ENCODE data around the gene CA4.

The CA4 gene

DNA sequence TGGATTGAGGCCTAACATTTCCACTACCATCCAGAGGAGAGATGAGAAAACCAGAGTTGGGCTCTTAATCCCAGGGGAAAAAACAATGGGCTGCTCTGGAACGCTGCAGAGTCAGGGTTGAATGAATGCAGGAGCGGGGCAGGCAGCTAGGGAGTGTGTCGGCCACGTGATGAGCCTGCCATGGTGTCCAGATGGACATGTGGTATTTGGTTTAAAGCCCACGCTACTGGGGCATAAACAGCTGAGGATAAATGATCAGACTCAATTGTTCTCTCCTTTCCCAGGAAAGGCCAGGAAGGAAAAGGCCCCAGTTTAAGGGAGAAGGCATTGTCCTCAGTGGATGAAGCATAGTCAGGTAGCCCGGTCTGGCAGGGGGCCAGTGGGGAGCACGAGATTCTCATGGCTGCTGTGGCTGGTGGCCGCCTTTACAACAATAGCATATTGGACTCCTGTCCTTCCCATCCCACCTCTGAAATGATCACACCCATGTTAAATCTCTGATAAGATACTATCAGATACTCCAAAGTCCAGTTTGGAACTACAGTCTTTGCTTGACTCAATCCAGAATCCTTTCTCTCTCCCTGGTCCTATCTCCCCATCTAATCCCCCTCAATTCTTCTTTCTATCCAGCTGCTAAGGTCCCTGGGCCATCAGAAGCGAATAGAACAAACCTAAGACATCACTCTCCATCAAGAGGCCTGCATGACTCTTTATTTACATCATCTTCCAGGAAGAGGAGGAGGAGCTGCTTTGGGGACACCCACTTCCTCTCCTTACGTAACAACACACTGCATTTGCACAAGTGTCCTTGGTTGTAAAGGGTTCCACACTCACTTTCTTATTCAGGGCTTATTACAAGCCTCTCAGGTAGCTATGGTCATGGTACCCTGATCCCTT lies 20.4 kb downstream of the CA4 start:
- Histone ChIP-seq H3K27ac (ENCODE audit: extremely low read depth, low read depth, low read length) (peak overlapping the region; percentile 11; the same call in 1 of the 2 replicates), H3K9me3 (ENCODE audit: control insufficient read depth, insufficient read depth, low read depth, low read length) (no peaks in the 10 kb centered on the region), H3K36me3 (ENCODE audit: control insufficient read depth in 2 of 2, insufficient read depth in 1 of 2, low read length in 2 of 2) (no peaks in the 10 kb centered on the region), H3K4me3 (ENCODE audit: low read depth, low read length) (no peak overlapping the region), H3K4me1 (ENCODE audit: control insufficient read depth, insufficient read depth, low read length) (peaks cover 5% of the 10 kb centered on the region; the same call in 1 of the 2 replicates)
- ChIA-PET POLR2A (interaction anchor here (0.7 kb wide), 1 partner anchor 29 kb away, joined by 3 read pairs; no protein-coding TSS in a partner anchor), CTCF (interaction anchor here (2.2 kb wide), 1 partner anchor 27 kb away, joined by 9 read pairs; no protein-coding TSS in a partner anchor)
- 0 out of 2 replicates have a peak, but pooled peaks have one; percentile 13 for TF ChIP-seq ZEB2 (tag by site-specific recombination; IDR thresholded peaks at IDR 0.05)
- no peak for TF ChIP-seq ZNF175 (tag by site-specific recombination; IDR thresholded peaks at IDR 0.05)
- peak; percentile 44; the same call in 1 of the 2 replicates for TF ChIP-seq ZFHX2 (tag by site-specific recombination; conservative IDR thresholded peaks at IDR 0.05)

DNA sequence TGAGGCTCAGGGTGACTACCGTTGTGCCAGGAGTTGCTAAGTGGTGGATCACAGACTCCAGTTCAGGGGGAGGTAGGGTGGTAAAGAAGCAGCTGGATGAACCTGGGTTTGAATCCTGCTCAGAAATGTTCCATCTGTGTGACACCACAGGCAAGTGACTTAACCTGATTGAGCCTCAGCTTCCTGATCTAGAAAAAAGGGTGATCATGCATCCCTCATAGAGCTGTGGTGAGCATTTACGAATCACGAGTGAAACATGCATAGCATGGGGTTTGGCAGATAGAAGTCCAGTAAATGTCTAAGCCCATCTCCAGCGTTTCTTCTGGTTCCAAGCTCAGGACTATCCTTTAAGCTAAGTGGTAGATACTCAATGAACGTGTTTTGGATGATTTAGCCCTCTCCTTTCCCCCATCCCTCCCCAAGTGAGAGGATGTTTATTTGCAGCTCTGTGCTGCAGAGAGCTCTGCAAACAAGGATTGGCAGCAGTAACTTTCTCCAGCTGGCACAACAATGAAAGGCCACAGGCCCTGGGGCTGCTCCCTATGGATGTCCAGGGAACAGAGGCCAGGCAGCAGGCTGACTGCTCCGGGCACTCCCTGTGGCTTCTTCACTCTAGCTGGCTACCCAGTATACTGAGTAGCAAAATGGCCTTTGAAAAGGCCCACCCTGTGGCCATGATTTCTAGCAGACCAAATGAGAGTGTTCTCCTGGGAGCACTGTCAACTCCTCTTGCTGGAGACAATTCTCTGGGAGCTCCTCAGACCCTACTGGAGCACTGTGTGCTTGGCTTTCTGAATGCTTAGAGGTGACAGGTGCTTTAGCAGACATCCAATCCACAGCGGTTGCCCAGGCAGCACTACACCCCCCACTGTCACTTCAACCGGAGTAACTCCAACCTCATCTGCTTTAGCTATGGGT lies 21.3 kb downstream of the CA4 start:
- POLR2A ChIA-PET = interaction anchor here (0.7 kb wide), 1 partner anchor 28 kb away, joined by 3 read pairs; no protein-coding TSS in a partner anchor
- CTCF ChIA-PET = interaction anchor here (2.2 kb wide), 1 partner anchor 28 kb away, joined by 9 read pairs; no protein-coding TSS in a partner anchor
- Histone ChIP-seq H3K4me1 (ENCODE audit: control insufficient read depth, insufficient read depth, low read length) (peaks cover 5% of the 10 kb centered on the region; the same call in 1 of the 2 replicates), H3K36me3 (ENCODE audit: control insufficient read depth in 2 of 2, insufficient read depth in 1 of 2, low read length in 2 of 2) (no peaks in the 10 kb centered on the region), H3K27ac (ENCODE audit: extremely low read depth, low read depth, low read length) (no peak overlapping the region), H3K9me3 (ENCODE audit: control insufficient read depth, insufficient read depth, low read depth, low read length) (no peaks in the 10 kb centered on the region), H3K4me3 (ENCODE audit: low read depth, low read length) (no peak overlapping the region)
- TF ChIP-seq ZFHX2 (tag by site-specific recombination; conservative IDR thresholded peaks at IDR 0.05) (no peak), ZNF155 (tag by site-specific recombination; IDR thresholded peaks at IDR 0.05) (no peak), ZNF596 (tag by site-specific recombination; IDR thresholded peaks at IDR 0.05) (no peak), ZNF777 (tag by site-specific recombination; IDR thresholded peaks at IDR 0.05; ENCODE audit: borderline replicate concordance) (no peak), ZNF629 (tag by site-specific recombination; IDR thresholded peaks at IDR 0.05) (no peak), TRIM28 (IDR thresholded peaks at IDR 0.05; ENCODE audit: borderline replicate concordance, low read length) (no peak), ZBTB17 (tag by site-specific recombination; IDR thresholded peaks at IDR 0.05) (no peak), ZNF350 (tag by site-specific recombination; IDR thresholded peaks at IDR 0.05) (no peak), ZNF335 (tag by site-specific recombination; conservative IDR thresholded peaks at IDR 0.05) (no peak), ZNF354C (tag by site-specific recombination; IDR thresholded peaks at IDR 0.05; ENCODE audit: borderline replicate concordance, low read depth) (no peak), PRDM1 (tag by site-specific recombination; IDR thresholded peaks at IDR 0.05) (no peak; the same call in 1 of the 2 replicates), SCRT1 (tag by site-specific recombination; IDR thresholded peaks at IDR 0.05; ENCODE audit: borderline replicate concordance) (no peak), ZNF433 (tag by site-specific recombination; IDR thresholded peaks at IDR 0.05; ENCODE audit: low read depth) (no peak), ZNF366 (tag by site-specific recombination; conservative IDR thresholded peaks at IDR 0.05) (no peak), REPIN1 (tag by site-specific recombination; IDR thresholded peaks at IDR 0.05; ENCODE audit: low read depth) (no peak), ZNF561 (tag by site-specific recombination; IDR thresholded peaks at IDR 0.05; ENCODE audit: borderline replicate concordance) (no peak)
- TF ChIP-seq, protein P1, sequence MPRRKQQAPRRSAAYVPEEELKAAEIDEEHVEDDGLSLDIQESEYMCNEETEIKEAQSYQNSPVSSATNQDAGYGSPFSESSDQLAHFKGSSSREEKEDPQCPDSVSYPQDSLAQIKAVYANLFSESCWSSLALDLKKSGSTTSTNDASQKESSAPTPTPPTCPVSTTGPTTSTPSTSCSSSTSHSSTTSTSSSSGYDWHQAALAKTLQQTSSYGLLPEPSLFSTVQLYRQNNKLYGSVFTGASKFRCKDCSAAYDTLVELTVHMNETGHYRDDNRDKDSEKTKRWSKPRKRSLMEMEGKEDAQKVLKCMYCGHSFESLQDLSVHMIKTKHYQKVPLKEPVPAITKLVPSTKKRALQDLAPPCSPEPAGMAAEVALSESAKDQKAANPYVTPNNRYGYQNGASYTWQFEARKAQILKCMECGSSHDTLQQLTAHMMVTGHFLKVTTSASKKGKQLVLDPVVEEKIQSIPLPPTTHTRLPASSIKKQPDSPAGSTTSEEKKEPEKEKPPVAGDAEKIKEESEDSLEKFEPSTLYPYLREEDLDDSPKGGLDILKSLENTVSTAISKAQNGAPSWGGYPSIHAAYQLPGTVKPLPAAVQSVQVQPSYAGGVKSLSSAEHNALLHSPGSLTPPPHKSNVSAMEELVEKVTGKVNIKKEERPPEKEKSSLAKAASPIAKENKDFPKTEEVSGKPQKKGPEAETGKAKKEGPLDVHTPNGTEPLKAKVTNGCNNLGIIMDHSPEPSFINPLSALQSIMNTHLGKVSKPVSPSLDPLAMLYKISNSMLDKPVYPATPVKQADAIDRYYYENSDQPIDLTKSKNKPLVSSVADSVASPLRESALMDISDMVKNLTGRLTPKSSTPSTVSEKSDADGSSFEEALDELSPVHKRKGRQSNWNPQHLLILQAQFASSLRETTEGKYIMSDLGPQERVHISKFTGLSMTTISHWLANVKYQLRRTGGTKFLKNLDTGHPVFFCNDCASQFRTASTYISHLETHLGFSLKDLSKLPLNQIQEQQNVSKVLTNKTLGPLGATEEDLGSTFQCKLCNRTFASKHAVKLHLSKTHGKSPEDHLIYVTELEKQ (tag by site-specific recombination; IDR thresholded peaks at IDR 0.05; ENCODE audit: borderline replicate concordance) = no peak
- TF ChIP-seq, protein P2, sequence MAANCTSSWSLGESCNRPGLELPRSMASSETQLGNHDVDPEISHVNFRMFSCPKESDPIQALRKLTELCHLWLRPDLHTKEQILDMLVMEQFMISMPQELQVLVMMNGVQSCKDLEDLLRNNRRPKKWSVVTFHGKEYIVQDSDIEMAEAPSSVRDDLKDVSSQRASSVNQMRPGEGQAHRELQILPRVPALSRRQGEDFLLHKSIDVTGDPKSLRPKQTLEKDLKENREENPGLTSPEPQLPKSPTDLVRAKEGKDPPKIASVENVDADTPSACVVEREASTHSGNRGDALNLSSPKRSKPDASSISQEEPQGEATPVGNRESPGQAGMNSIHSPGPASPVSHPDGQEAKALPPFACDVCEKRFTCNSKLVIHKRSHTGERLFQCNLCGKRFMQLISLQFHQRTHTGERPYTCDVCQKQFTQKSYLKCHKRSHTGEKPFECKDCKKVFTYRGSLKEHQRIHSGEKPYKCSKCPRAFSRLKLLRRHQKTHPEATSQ (tag by site-specific recombination; IDR thresholded peaks at IDR 0.05) = no peak
- TF ChIP-seq, protein P3, sequence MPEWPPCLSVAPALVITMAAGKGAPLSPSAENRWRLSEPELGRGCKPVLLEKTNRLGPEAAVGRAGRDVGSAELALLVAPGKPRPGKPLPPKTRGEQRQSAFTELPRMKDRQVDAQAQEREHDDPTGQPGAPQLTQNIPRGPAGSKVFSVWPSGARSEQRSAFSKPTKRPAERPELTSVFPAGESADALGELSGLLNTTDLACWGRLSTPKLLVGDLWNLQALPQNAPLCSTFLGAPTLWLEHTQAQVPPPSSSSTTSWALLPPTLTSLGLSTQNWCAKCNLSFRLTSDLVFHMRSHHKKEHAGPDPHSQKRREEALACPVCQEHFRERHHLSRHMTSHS (tag by site-specific recombination; IDR thresholded peaks at IDR 0.05) = no peak

Measured in HEK293 (cell line).